GM12878 (cell line): ENCODE data around the gene FAM181B. TPM values are rescaled to one million over a fixed set of nuclear protein-coding genes. Genes with fewer than 3 reads are reported as not detected.

ENCODE experiments used
- ATAC-seq: fragments of 200-7000 bp; cut with Tn5 transposase; 3 replicates; pipeline ENCODE4 v1.9.1; 2020; ENCODE audit warnings: mild to moderate bottlenecking, moderate library complexity
- BruUV-seq: library from RNA; stranded (reverse); fragments of 400-500 nt; replicated peaks from 2 replicates; lab custom pipeline; 2021; lab: Mats Ljungman, UMichigan
- CTCF ChIA-PET: fragments of 300-600 bp; sonication (Branson Sonifier 250); formaldehyde crosslinking; extraction: SDS; loops from one replicate; lab custom pipeline; 2021; ENCODE audit warnings: inconsistent platforms; lab: Yijun Ruan, JAX
- POLR2A ChIA-PET: fragments of 350-600 bp; formaldehyde crosslinking; extraction: SDS; loops from one replicate; lab custom pipeline; 2021; ENCODE audit warnings: inconsistent platforms; lab: Charles Lee
- RAD21 ChIA-PET: fragments of 300-600 bp; sonication (Branson Sonifier 250); formaldehyde crosslinking; loops from one replicate; lab custom pipeline; 2023; ENCODE audit warnings: antibody characterized with exemption; ENCODE audit not compliant: unreplicated experiment; lab: Charles Lee
- SMC1A ChIA-PET: fragments of 300-600 bp; sonication (Branson Sonifier 250); formaldehyde crosslinking; loops from one replicate; lab custom pipeline; 2023; ENCODE audit not compliant: unreplicated experiment, uncharacterized antibody; lab: Charles Lee
- DNase-seq: peaks from one replicate; pipeline ENCODE4 v3.0.0-alpha.2; 2011; ENCODE audit warnings: low read depth, low spot score
- FAIRE-seq: peaks from 3 replicates; lab custom pipeline; 2011; peaks lifted over from hg19 to GRCh38; lab: Jason Lieb, UNC
- H2AFZ ChIP-seq: 2 replicates; pipeline ENCODE4 v1.6.0; 2011; ENCODE audit warnings: low read depth, low read length, control low read depth; ENCODE audit not compliant: control insufficient read depth
- H3K27ac ChIP-seq: 2 replicates; pipeline ENCODE4 v1.5.1; 2011; ENCODE audit warnings: control low read depth; ENCODE audit not compliant: control insufficient read depth, insufficient read depth
- H3K27me3 ChIP-seq, 2 experiments: replicated peaks in 1 of 2; 2 replicates each; pipeline versions ENCODE4 v1.6.0 to v1.6.1; 2011; ENCODE audit warnings: low read length in 1 of 2; ENCODE audit not compliant: control insufficient read depth in 2 of 2, insufficient read depth in 2 of 2
- H3K36me3 ChIP-seq, 2 experiments: 2 replicates each; pipeline ENCODE4 v1.5.1; 2011; ENCODE audit warnings: low read length in 1 of 2; ENCODE audit not compliant: control insufficient read depth in 2 of 2, insufficient read depth in 2 of 2
- H3K4me1 ChIP-seq: 2 replicates; pipeline ENCODE4 v1.6.1; 2011; ENCODE audit warnings: mild to moderate bottlenecking, low read length, moderate library complexity, mixed read lengths; ENCODE audit not compliant: control insufficient read depth, insufficient read depth
- H3K4me2 ChIP-seq: 2 replicates; pipeline ENCODE4 v1.6.0; 2011; ENCODE audit warnings: control low read depth; ENCODE audit not compliant: control insufficient read depth, insufficient read depth
- H3K4me3 ChIP-seq: fragments of 200-600 bp; sonication (generic); 2 replicates; pipeline ENCODE4 v1.5.1; 2016
- H3K79me2 ChIP-seq: 2 replicates; pipeline ENCODE4 v1.6.0; 2011; ENCODE audit warnings: low read length; ENCODE audit not compliant: control insufficient read depth, insufficient read depth
- H3K9ac ChIP-seq: 2 replicates; pipeline ENCODE4 v1.8.0; 2011; ENCODE audit warnings: low read length, control low read depth, mixed read lengths; ENCODE audit not compliant: control insufficient read depth, insufficient read depth
- H3K9me3 ChIP-seq: replicated peaks from 3 replicates; pipeline ENCODE4 v1.5.1; 2011; ENCODE audit warnings: mild to moderate bottlenecking, low read length; ENCODE audit not compliant: control insufficient read depth, insufficient read depth
- H4K20me1 ChIP-seq: 2 replicates; pipeline ENCODE4 v1.6.0; 2011; ENCODE audit not compliant: control insufficient read depth, insufficient read depth
- BMI1 ChIP-seq: fragments of 450-650 bp; IDR thresholded peaks from 2 replicates; pipeline ENCODE4 v1.6.1; 2016; ENCODE audit warnings: mild to moderate bottlenecking, moderate library complexity, borderline replicate concordance
- CBX3 ChIP-seq: fragments of 200-600 bp; sonication (generic); IDR thresholded peaks from 2 replicates; pipeline ENCODE4 v1.6.1; 2016; ENCODE audit warnings: low read depth, borderline replicate concordance
- EGR1 ChIP-seq, 2 experiments: IDR thresholded peaks; 1 replicate in 1 of 2; 2 replicates in 1 of 2; pipeline ENCODE4 v1.6.1; 2011 to 2012; ENCODE audit warnings: low read depth in 2 of 2, low read length in 2 of 2, borderline replicate concordance in 1 of 2, mild to moderate bottlenecking in 1 of 2, moderate library complexity in 1 of 2
- GATAD2B ChIP-seq: fragments of 450-650 bp; conservative IDR thresholded peaks from 2 replicates; pipeline ENCODE4 v1.6.1; 2017; ENCODE audit warnings: low read depth, mild to moderate bottlenecking, moderate library complexity
- IKZF2 ChIP-seq, 2 experiments: fragments of 450-650 bp; IDR thresholded peaks; 2 replicates each; pipeline ENCODE4 v1.6.1; 2017; ENCODE audit warnings: mild to moderate bottlenecking in 2 of 2, moderate library complexity in 2 of 2
- KAT2A ChIP-seq: conservative IDR thresholded peaks from 2 replicates; pipeline ENCODE4 v1.6.1; 2011; ENCODE audit warnings: low read depth, low read length; ENCODE audit not compliant: control insufficient read depth
- MTA3 ChIP-seq: IDR thresholded peaks from 2 replicates; pipeline ENCODE4 v1.6.1; 2012; ENCODE audit warnings: low read length, inconsistent platforms, borderline replicate concordance
- NFYB ChIP-seq: IDR thresholded peaks from 2 replicates; pipeline ENCODE4 v1.6.1; 2011; ENCODE audit warnings: low read depth, mild to moderate bottlenecking, low read length, improper control_type of control experiment, moderate library complexity; ENCODE audit not compliant: insufficient read depth
- PAX8 ChIP-seq: fragments of 450-650 bp; IDR thresholded peaks from 2 replicates; pipeline ENCODE4 v1.6.1; 2017; ENCODE audit warnings: mild to moderate bottlenecking, moderate library complexity
- SMAD5 ChIP-seq: IDR thresholded peaks from 2 replicates; pipeline ENCODE4 v1.6.1; 2016; ENCODE audit warnings: antibody characterized with exemption, low read depth
- SMARCA5 ChIP-seq: fragments of 450-650 bp; IDR thresholded peaks from 2 replicates; pipeline ENCODE4 v1.6.1; 2017; ENCODE audit warnings: mild to moderate bottlenecking
- STAT1 ChIP-seq: fragments of 450-650 bp; conservative IDR thresholded peaks from 2 replicates; pipeline ENCODE4 v1.6.1; 2014; ENCODE audit warnings: antibody characterized with exemption, mild to moderate bottlenecking
- STAT3 ChIP-seq: IDR thresholded peaks from 2 replicates; pipeline ENCODE4 v1.6.1; 2011; ENCODE audit warnings: low read depth, low read length, improper control_type of control experiment
- TARDBP ChIP-seq: IDR thresholded peaks from 2 replicates; pipeline ENCODE4 v1.6.1; 2016; ENCODE audit warnings: borderline replicate concordance
- TCF3 ChIP-seq: IDR thresholded peaks from 2 replicates; pipeline ENCODE4 v1.6.1; 2012; ENCODE audit warnings: low read depth, mild to moderate bottlenecking, low read length, borderline replicate concordance; ENCODE audit not compliant: insufficient read depth
- ZNF622 ChIP-seq: fragments of 450-650 bp; IDR thresholded peaks from 2 replicates; pipeline ENCODE4 v1.6.1; 2017; ENCODE audit warnings: mild to moderate bottlenecking, inconsistent platforms
- WGBS: methylation state at CpG from one replicate; pipeline ENCODE4 v1.1.6; 2016; ENCODE audit warnings: low lambda C conversion rate; ENCODE audit not compliant: insufficient replicate concordance, insufficient coverage; ENCODE audit errors: missing lambda C conversion rate; 5-methylcytosine and 5-hydroxymethylcytosine counted together
- in situ Hi-C: fragments of 300-500 bp; cut with MboI; formaldehyde crosslinking; loops from 9 replicates; pipeline ENCODE4 v1.14.3; 2018; ENCODE audit warnings: mixed read lengths
- intact Hi-C: fragments of 100-400 bp; cut with micrococcal nuclease; formaldehyde crosslinking; loops from one replicate; pipeline ENCODE4 v1.14.2; 2022; ENCODE audit not compliant: unreplicated experiment
- polyA plus RNA-seq, 11 experiments: library from polyadenylated mRNA; depleted of rRNA in 4 of 11; unstranded in 6 of 11; stranded (reverse) in 5 of 11; fragments of >200 nt; fragmentation: Nextera tagmentation in 4 of 11; fragmentation: Illumina TruSeq in 1 of 11; extraction: Ambion mirVana in 4 of 11; extraction: Trizol in 1 of 11; gene quantifications; 1 replicate in 1 of 11; 2 replicates in 10 of 11; pipeline versions ENCODE4 v1.2.1 to v1.2.3, GENCODE V29; 2011 to 2016; ENCODE audit warnings: inconsistent platforms in 2 of 11, missing spikeins in 2 of 11, low read depth in 1 of 11
- total RNA-seq, 4 experiments: library from RNA; depleted of rRNA in 3 of 4; stranded (reverse); fragments of >200 nt in 3 of 4; fragmentation: Illumina TruSeq in 1 of 4; extraction: Trizol in 1 of 4; gene quantifications; 2 replicates each; pipeline versions ENCODE4 v1.2.1 to v1.2.3, GENCODE V29; 2013 to 2021
- TF ChIP-seq, protein P1 (sequence below): IDR thresholded peaks from 2 replicates; pipeline ENCODE4 v1.6.1; 2012; ENCODE audit warnings: low read depth, low read length, improper control_type of control experiment
- TF ChIP-seq, protein P2 (sequence below): fragments of 450-650 bp; IDR thresholded peaks from 2 replicates; pipeline ENCODE4 v1.6.1; 2016; ENCODE audit warnings: mild to moderate bottlenecking

The FAM181B gene
- total and polyA plus RNA-seq, 10 of the 15 experiments (the other 5 are each of a cell fraction or from before 2014, with no cell fraction given) = not detected

DNA sequence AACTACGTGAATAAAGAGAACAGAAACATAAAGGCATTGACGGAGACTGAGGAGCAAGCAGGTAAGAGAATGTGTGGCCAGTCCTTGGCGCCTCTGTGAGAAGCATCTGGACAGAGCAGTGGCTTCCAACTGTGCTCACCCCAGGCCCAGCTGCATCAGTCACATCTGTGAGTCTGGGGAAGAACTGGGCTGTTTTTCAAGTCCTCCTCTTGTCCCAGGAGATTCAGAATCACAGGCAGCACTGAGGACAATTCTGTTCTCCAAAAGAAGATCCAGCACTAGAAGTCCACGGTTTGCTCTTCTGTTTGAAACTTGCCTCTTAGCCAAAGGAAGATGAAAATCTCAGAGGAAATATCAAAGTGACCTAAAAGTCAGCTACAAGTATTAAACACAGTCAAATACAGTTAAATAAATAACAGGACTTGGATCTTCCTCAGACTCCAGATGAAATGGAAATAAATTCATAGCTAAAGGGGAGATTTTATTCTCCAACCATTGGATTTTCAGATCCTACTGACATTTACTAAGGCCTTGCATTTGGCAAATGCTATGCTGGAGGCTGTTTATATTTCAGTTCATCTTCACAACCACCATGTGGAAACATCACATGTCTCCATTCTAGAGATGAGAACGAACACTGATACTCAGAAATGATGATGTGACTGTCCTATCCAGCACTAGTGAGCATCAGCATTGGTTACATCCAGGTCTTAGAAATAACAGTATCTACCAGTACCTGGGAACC, 14.1 kb downstream of the FAM181B start:
- Histone ChIP-seq H3K4me2 (no peak overlapping the region), H3K4me1 (no peaks in the 10 kb centered on the region), H3K27ac (no peak overlapping the region), H3K4me3 (no peak overlapping the region), H3K27me3 (no peaks in the 10 kb centered on the region), H3K9ac (no peak overlapping the region), H3K79me2 (no peaks in the 10 kb centered on the region), H2AFZ (no peak overlapping the region), H3K9me3 (no peaks in the 10 kb centered on the region), H4K20me1 (no peaks in the 10 kb centered on the region), H3K36me3 (no peaks in the 10 kb centered on the region)
- no TSS peak for BruUV-seq
- CTCF ChIA-PET = interaction anchor here (0.6 to 4.6 kb wide), 17 partner anchors 8 to 1100 kb away, joined by 3 to 18 read pairs (median 4); no protein-coding TSS in a partner anchor
- 33% methylated on average over 5 of the region's 5 CpGs for WGBS
- in situ Hi-C loops (loop anchor here (10.0 kb wide), 1 partner anchor 1095 kb away; no protein-coding TSS in a partner anchor), intact Hi-C loops (loop anchor here (5.0 kb wide), 1 partner anchor 1103 kb away; no protein-coding TSS in a partner anchor)
- no peak for FAIRE-seq
- POLR2A ChIA-PET = no interaction called here
- RAD21 ChIA-PET = interaction anchor here (0.9 to 1.7 kb wide), 2 partner anchors 18 to 1100 kb away, joined by 4 read pairs; no protein-coding TSS in a partner anchor
- TF ChIP-seq IKZF2 (IDR thresholded peaks at IDR 0.05) (no peak), ZNF622 (no peak), CBX3 (no peak), NFYB (no peak), EGR1 (IDR thresholded peaks at IDR 0.05; ENCODE audit: borderline replicate concordance in 1 of 2, low read depth in 2 of 2, low read length in 2 of 2) (no peak), TCF3 (no peak), GATAD2B (no peak), SMAD5 (no peak), STAT1 (no peak), MTA3 (no peak), SMARCA5 (no peak), PAX8 (no peak), BMI1 (no peak), TARDBP (no peak), KAT2A (no peak), STAT3 (no peak)
- TF ChIP-seq, protein P1, sequence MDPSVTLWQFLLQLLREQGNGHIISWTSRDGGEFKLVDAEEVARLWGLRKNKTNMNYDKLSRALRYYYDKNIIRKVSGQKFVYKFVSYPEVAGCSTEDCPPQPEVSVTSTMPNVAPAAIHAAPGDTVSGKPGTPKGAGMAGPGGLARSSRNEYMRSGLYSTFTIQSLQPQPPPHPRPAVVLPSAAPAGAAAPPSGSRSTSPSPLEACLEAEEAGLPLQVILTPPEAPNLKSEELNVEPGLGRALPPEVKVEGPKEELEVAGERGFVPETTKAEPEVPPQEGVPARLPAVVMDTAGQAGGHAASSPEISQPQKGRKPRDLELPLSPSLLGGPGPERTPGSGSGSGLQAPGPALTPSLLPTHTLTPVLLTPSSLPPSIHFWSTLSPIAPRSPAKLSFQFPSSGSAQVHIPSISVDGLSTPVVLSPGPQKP = no peak
- TF ChIP-seq, protein P2, sequence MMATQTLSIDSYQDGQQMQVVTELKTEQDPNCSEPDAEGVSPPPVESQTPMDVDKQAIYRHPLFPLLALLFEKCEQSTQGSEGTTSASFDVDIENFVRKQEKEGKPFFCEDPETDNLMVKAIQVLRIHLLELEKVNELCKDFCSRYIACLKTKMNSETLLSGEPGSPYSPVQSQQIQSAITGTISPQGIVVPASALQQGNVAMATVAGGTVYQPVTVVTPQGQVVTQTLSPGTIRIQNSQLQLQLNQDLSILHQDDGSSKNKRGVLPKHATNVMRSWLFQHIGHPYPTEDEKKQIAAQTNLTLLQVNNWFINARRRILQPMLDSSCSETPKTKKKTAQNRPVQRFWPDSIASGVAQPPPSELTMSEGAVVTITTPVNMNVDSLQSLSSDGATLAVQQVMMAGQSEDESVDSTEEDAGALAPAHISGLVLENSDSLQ = no peak
- SMC1A ChIA-PET = interaction anchor here (0.9 to 2.2 kb wide), 4 partner anchors 144 to 182 kb away, joined by 3 to 6 read pairs (median 4); partner anchors contain the start of gene DDIAS
- ATAC-seq = no peak
- DNase-seq = no peak
